GM21515 (cell line): ENCODE data around the gene ODAD4.

ENCODE experiments used
- ATAC-seq: cut with Tn5 transposase; IDR thresholded peaks from one replicate; pipeline ENCODE4 v1.9.1; 2021; ENCODE audit not compliant: unreplicated experiment

Gene ODAD4

DNA sequence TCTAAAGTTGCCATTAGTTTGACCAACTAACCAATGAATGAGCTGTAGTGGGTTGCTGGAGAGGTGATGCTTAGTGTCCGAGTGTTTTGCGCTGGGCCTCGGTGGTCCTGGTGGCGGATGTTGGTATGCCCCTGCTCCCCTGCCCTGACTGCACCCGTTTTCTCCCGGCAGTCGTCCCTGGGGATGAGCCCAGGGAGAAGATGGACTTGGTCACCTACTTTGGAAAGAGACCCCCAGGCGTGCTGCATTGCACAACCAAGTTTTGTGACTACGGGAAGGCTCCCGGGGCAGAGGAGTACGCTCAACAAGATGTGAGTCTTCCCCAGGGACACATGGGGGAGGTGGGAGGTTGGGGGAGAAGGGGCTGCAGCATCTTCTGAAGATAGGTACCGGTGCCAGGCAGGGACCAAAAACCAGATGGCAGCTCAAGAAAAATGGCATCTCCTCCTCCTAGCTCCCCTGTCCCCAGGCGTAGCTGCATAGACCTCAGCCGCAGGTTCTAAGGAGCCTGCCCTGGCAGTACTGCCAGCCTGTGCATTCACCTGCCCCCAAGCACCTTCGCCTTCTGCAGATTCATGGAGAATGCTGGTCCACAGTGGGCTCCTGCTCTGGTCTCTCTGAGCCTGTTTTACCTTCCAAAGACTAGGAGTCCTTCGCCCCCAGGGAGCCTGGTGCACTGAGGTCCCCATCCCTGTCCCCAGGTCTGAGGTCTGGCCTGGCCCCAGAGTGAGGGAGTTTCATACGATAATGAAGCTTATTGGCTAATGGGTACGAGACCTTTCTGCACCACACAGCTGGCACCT lies 41.5 kb downstream of the ODAD4 start:
- ATAC-seq: no peak

DNA sequence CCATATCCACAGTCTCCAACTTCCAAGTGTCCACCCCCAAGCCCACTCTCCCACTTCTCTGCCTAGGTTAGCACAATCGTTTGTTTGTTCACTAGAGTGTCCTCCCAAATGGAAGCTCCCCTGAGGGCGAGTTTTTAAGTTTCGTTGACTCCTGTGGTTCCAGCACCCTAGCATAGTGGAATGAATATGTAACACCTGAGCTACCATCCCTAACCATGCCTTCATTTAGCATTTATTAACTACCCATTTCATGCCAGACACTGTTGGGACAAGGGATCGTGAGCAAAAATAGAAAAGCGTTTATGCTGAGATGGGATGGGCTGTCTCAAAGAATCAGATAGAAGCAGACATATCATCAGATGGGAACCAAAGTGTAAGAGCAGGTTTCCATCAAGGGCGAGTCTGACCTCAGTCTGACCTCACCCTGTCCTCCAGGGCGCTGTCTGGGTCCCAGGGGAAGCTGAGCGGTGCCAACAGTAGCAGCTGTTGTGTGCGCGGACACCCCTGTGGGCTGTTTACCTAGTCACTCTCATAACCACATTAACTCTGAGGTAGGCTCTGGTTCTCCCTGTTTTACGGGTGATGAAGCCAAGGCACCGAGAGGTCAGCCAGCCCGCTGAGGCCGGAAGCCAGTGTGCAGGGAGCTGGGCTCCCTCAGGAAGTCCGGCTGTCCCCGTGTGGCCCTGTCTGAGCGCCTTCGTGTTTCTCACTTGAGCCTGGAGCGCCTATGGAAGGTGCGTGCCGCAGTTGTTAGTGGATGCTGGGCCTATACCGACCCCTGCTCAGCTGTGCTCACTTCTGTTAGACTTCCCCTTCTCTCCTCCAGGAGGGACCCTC lies 42.4 kb downstream of the ODAD4 start:
- ATAC-seq: no peak

DNA sequence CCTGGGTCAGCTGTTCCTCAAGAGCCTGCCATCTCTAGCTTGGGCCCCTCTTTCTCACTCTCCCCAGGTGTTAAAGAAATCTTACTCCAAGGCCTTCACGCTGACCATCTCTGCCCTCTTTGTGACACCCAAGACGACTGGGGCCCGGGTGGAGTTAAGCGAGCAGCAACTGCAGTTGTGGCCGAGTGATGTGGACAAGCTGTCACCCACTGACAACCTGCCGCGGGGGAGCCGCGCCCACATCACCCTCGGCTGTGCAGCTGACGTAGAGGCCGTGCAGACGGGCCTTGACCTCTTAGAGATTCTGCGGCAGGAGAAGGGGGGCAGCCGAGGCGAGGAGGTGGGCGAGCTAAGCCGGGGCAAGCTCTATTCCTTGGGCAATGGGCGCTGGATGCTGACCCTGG lies 43.0 kb downstream of the ODAD4 start:
- ATAC-seq: no peak

DNA sequence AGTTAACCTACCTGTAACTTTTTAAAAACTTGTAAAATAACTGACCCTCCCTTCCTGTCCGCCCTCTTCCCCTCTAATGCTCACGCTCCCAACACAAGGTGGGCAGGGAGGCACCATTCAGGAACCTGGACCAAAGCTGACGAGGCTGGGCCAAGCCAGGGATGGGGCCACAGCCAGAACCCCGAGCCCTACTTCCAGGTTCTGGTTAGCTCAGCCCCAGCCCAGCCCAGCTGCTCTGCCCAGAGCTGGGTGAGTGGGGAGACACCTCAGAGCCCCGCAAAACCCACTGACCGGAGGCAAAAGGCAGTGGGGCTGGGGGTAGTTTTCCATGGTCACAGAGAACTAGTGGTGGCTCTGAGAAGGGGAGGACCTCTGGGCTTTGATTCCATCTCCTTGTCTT lies 43.6 kb downstream of the ODAD4 start:
- no peak for ATAC-seq

DNA sequence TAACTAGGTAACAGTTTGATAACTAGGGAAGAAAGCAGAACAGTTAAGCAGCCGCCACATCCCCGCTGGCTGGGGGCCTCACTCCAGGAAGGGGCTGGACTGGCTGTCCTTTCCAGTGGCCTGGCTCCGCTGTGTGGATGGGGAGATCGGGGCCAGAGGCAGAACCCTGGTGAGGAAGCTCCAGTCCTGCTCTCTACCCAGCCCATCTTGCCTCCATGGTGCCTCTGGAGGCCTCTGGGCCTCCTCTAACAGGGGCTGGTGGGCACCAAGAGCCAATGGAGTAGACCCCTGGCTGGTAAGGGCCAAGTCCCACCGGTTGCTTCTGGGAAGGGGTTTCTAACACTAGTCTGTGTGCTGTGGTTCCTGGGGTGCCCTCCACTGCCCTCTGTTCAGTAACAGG lies 44.2 kb downstream of the ODAD4 start:
- ATAC-seq: no peak

DNA sequence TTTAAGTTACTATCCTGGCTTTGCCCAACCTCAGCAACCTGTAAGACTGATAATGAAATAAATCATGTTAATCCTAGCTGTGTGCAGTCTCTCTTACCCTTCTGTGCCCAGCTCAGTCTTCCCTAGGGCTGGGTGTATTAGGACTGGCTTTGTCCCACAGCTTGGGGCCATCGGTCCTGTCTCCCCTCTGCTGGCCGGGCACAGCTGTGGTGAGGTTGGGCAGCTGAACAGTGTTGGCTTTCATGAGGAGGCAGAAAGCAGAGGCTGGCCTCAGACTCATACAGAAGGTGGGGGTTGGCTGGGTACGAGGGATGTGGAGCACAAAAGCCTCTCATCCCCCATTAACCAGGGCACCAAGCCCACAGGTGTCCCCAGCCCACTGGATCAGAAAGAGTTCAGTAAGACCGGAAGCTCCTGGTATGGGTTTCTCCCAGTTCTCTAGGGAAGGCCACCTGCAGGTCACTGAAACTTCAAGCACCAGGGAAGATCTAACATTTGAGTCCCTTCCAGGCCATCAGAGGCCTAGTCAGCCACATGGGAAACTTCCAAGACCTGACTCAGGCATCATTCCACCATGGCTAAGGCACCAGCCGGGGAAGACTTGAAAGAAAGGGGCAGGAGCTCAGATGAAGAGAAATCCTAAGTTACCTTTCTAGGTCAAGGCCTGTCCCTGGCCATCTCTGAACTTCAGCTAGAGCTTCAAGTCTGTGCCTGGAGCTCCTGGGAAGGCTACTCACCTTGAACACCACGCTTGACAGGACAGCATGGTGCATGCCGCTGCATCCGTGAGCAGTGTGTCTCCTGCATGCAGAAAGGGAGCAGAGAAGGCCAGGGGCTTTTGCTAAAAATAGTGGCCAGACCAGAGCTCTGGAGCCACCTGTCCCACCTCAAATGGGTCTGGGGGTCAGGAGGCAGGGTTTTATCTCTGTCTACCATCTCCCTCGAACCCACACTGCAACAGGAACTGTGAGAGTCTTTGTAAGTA lies 45.0 kb downstream of the ODAD4 start:
- ATAC-seq: no peak

DNA sequence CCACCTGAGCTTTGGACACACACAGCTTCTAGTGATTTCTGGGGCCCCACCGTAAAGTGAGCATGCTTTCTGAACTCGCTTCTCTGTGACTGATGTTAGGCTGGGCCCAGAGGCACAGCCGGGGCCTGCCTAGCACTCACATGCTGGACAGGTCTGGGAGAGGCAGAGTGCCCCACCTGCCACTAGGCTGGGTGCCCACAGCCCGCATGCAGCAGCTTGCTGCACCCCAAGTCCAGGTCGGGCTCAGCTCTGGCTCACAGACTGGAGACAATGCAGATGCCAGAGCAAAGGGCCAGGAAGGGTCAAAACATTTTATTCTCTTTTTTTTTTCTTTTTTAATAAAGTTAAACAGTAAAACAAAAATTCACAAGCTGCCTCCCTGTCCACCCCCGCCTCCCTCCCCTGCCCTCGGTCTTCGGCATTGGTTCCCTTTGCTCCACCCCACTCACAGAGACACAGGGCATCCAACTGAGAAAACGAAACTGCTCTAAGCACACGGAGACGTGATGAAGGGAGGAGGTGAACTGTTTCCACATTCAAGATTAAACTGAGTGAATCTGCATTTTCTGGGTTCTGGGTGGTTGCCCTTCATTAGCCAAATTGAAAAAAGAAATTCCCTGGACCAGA lies 45.8 kb downstream of the ODAD4 start:
- ATAC-seq: no peak

DNA sequence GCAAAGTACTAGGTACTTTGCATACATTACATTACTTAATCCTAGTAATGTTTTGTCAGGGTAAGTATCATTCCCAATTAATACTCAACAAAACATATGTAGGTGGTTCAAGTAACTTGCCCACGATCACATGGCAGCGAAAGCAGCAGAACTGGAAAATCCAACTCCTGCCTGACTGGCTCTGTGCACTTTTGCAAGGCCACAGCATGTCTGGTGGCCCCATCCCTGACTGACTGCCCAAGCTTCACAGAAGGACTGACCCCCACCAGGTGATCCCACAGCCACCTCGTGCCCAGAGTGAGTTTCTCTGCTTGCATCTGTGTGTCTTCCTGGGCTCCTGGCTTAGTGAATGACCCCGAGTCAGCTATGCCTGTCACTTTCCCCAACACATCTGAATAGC lies 47.6 kb downstream of the ODAD4 start:
- no peak for ATAC-seq

DNA sequence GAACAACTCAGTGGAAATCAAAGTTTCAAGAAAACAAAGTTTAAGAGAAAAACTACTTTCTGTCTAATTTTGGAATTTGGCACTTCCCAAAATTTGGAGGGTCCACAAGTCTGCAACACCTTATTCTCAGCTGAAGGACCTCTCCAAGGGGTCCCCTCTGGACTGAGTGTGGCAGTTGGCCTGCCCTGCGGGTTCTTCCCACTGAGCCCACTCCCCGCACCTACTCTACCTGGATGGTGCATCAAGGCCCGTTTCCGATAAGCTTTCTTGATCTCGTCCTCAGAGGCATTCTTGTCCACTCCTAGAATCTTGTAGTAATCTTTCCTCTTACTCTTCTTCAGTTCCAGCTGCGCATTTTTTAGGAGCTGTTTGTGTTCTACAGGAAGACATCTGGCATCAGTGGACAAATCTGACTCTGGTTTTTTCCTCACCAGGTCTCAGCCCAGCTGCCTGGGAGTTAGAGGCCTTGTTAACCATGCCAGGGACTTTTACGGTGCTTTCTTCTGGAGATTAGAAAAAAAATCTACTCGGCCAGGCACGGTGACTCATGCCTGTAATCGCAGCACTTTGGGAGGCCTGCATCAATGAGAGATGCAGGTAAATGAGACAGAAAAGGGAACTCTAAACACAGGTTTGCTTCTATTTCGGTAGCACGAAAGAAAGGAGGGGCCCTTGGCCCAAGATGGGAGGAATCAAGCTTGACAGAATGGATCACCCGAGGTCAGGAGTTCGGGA lies 51.8 kb downstream of the ODAD4 start:
- no peak for ATAC-seq

DNA sequence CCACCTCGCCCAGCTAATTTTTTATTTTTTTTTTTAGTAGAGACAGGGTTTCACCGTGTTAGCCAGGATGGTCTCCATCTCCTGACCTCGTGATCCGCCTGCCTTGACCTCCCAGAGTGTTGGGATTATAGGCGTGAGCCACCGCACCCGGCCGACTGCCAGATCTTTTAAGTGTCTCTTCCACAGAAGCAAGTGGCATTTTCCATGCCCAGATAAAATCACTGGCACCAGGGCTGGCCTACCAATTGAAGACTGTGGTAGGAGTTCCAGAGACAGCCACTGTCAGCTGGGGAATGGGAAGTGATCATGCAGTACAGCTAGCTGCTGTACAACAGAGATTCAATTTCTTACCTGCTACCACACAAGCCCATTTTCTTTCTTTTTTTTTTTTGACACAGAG lies 54.0 kb downstream of the ODAD4 start:
- no peak for ATAC-seq

DNA sequence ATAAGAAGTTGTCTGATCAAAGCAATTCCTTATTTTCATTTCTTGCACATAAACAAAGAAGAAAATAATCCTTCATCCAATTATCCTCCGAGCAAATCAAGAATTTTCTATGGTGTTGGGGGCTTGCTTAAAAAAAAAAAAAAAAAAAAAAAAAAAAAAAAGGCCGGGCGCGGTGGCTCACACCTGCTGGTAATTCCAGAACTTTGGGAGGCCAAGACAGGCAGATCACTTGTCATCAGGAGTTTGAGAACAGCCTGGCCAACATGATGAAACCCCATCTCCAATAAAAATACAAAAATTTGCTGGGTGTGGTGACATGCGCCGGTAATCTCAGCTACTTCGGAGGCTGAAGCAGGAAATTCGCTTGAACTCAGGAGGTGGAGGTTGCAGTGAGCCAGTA lies 55.5 kb downstream of the ODAD4 start:
- no peak for ATAC-seq

DNA sequence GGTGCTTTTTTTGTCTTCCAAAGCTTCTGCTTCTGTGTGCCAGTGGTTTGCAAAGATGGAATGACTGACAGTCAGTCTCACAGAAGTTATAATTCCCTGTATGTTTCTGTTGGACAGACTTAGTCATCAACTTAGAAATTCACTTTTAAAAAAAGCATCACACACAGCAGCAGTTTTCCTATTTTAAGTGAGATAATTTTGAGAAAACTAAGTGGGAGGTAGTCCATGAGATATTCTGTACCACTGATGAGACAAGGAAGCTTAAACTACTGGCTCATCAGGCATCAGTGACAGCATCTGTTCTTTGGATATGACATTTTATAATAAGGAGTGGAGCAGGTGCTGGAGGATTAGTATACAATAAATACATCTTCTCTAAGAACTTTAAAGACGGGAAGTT lies 56.2 kb downstream of the ODAD4 start:
- ATAC-seq: no peak

DNA sequence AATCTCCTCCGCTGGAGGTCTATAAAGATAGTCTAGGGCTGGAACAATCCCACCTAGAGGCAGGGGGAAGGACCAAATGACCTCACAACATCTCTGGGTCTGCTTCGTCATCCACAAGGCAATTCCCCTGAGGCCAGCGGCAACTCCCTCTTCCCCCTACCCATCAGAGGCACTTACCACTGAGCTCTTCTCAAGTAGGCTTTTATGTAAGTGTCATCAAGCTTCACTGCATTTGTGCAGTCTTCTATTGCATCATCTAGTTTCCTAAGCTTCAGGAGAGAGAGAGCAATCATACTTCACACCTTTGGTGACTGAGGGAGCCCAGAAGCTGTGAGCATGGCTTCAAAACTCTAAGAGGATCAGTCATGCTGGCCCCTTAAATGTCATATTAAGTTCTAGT lies 57.2 kb downstream of the ODAD4 start:
- ATAC-seq: no peak

DNA sequence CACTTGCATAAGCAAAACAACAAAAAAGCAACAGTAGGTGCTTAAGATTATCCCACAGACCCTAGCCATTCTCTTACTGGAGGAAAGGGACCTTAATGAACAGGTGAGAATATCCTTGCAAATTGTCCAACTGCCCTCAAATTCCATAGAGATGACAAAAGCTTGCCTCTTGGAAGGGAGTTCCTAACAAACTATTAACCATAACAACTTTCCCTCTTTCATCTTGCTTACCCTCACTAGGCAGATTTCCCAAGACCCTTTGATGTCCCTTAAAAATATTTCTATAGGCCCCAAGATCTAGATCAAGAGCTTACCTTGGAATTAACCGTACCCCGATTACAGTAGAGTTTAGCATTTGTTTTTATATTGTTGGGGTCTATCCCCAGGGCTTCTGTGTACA lies 58.0 kb downstream of the ODAD4 start:
- ATAC-seq: no peak

DNA sequence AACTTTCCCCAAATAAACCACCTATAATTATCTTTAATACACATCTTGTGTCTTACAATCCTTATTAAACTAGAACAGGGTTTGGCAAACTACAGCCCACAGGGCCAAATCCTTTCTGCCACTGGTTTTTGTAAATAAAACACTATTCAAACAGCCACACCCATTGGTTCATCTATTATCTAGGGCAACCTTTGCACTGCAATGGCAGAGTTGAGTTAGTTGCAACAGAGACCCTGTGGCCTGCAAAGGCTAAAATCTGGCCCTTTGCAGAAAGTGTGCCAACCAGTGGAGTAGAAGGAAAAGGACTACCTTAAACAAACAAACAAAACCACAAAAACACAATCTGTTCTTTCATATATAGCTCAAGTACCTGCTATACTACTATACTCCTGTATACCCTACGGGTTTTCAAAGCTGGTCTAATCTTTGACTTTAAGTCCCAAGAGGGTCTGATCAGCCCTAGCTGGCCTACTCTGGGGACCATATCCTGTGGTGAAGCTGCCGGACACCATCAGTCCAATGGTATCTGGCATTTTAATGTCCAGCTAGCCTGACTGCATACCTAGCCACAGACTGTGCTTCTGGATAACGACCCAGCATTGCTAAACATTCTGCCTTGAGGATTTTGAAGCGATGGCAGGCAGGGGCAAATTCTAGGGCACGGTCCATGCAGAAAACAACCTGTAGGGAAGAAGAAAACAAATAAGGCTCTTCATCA lies 59.4 kb downstream of the ODAD4 start:
- ATAC-seq: no peak

DNA sequence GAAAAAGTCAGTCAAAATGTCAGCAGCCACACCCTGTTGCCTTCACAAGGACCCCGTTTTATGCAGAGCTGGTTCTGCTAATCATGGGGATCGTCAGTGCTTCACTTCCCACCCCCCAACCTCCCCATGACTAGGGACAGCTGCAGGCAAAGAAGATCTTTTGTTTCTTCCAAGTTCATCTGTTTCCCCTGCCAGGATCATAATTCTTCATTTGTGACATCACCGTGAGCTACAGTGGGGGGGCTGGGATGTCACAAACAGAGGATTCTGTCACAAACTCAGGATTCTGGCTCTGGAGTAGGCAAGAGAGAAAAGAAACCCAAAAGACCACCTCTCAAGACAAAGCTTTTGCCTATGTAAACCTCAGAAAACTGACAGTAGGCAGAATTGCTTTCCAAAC lies 62.2 kb downstream of the ODAD4 start:
- no peak for ATAC-seq

DNA sequence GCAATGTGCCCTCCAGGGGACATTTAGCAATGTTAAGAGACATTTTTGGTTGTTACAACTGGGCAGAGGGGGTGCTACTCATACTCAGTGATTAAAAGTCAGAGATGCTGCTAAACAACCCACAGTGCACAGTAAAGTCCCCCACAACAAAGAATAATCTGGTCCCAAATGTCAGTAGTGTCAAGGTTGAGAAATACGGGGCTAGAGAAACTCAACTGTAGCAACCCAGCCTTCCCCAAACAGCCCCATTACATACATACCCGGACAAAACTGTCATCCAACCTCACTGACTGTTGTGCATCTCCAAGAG lies 66.4 kb downstream of the ODAD4 start:
- ATAC-seq: no peak

DNA sequence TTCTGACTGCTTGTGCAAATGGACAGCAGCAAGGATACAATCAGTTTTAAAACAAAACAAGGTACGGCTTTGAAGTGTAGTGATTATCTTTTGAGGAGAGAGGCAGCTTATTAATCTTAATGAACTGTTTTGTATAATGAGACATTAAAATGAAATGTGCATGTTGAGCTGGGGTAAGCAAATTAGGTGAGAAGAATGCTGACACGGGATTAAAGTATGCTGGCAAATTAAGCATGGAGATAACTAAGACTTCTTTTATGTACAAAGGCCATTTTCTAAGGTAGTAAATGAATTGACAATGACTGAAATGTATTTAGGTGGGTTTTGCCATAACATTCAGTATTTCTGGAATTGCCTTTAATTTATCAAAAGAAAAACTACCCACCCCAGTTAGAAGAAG lies 68.1 kb downstream of the ODAD4 start:
- ATAC-seq: no peak

DNA sequence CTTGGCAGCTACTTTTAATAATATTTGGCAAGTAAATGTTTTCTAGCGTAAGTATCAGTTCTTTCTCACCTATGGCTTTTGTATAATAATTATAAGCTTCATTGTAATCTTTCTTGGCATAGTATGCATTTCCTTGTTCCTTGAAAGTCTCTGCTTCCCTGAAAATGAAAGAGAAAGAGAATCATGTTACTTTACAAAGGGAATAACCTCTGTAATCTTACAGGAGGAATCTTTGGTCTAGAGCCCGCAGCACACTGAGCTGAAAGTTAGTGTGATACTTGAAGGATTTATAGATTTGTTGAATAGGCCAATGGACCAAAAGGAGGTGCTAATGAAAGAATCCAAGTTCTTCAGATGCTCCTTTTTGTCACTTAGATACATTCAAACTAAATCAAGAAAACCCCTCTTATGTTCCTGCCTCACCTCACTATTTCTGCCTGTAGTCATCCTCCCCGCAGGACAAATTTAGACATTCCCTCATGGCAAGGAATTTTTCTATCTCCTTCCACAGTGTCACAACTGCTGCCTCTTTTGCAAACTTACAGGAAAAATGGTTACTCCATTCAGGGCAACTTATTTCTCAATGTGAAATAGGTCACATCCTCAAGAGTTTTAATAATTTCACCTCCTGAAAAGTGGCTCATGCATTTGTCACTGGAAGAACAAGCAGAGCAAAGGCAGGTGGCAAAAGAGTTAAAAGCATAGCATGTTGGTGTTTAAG lies 70.2 kb downstream of the ODAD4 start:
- no peak for ATAC-seq
